ENCODE results near the gene C13orf46.
"Not testable (repeated sequence)": the region's sequence is repeated elsewhere in the genome, so short reads cannot be mapped to it uniquely, and the experiment has no call there.

Gene C13orf46

GRCh38 chr13:113920606-113921286, 53.1 kb downstream of the C13orf46 start:
- DNase-seq = no peak

- no peak for DNase-seq
These were observed 53.9 kb downstream of the C13orf46 start for GRCh38 chr13:113919761-113920559.

- no peak for DNase-seq
These were observed 54.7 kb downstream of the C13orf46 start for GRCh38 chr13:113918981-113919701.

- no peak for DNase-seq
These were observed 55.3 kb downstream of the C13orf46 start for GRCh38 chr13:113918580-113918979.

- no peak for DNase-seq
These were observed 56.1 kb downstream of the C13orf46 start for GRCh38 chr13:113917594-113918371.

- no peak for DNase-seq
These were observed 56.8 kb downstream of the C13orf46 start for GRCh38 chr13:113917096-113917495.

- no peak for DNase-seq
These were observed 57.5 kb downstream of the C13orf46 start for GRCh38 chr13:113916330-113916815.

GRCh38 chr13:113915786-113916329, 58.0 kb downstream of the C13orf46 start:
- DNase-seq = no peak

- no peak for DNase-seq
These were observed 58.7 kb downstream of the C13orf46 start for GRCh38 chr13:113915012-113915763.

- no peak for DNase-seq
These were observed 59.4 kb downstream of the C13orf46 start for GRCh38 chr13:113914333-113915011.

GRCh38 chr13:113913838-113914237, 60.0 kb downstream of the C13orf46 start:
- DNase-seq = not testable (repeated sequence)

GRCh38 chr13:113913408-113913807, 60.5 kb downstream of the C13orf46 start:
- not testable (repeated sequence) for DNase-seq

- no peak for DNase-seq
These were observed 61.3 kb downstream of the C13orf46 start for GRCh38 chr13:113912596-113912995.

- DNase-seq = peak; percentile 84 to 91
These were observed 66.0 kb downstream of the C13orf46 start for GRCh38 chr13:113907635-113908617.

- no peak for DNase-seq
These were observed 67.3 kb downstream of the C13orf46 start for GRCh38 chr13:113906571-113906970.

- no peak for DNase-seq
These were observed 67.9 kb downstream of the C13orf46 start for GRCh38 chr13:113905942-113906341.

GRCh38 chr13:113905018-113905417, 68.9 kb downstream of the C13orf46 start:
- DNase-seq = no peak

- DNase-seq = no peak
These were observed 69.5 kb downstream of the C13orf46 start for GRCh38 chr13:113904411-113904810.

- no peak for DNase-seq
These were observed 70.0 kb downstream of the C13orf46 start for GRCh38 chr13:113903912-113904311.

Data from NCI-H187 (cell line).